GM23248 (cell line): ENCODE results near the gene EVI5L. TPM values are rescaled to one million over a fixed set of nuclear protein-coding genes. Genes with fewer than 3 reads are reported as not detected.
"Not testable (repeated sequence)": the region's sequence is repeated elsewhere in the genome, so short reads cannot be mapped to it uniquely, and the experiment has no call there.

Experiments
- DNase-seq: peaks from one replicate; pipeline ENCODE4 v3.0.0-alpha.2; 2015
- H2AFZ ChIP-seq: fragments of 200-600 bp; sonication (generic); 2 replicates; pipeline ENCODE4 v1.6.1; 2016; ENCODE audit warnings: antibody characterized with exemption
- H3F3A ChIP-seq: fragments of 200-600 bp; sonication (generic); 2 replicates; pipeline ENCODE4 v1.6.1; 2016; ENCODE audit warnings: mild to moderate bottlenecking, antibody characterized with exemption, mixed run types; ENCODE audit not compliant: insufficient read depth
- H3K27ac ChIP-seq: fragments of 200-600 bp; sonication (generic); 2 replicates; pipeline ENCODE4 v1.5.1; 2016; ENCODE audit warnings: mild to moderate bottlenecking
- H3K27me3 ChIP-seq: fragments of 200-600 bp; sonication (generic); replicated peaks from 2 replicates; pipeline ENCODE4 v1.6.1; 2016; ENCODE audit warnings: mild to moderate bottlenecking; ENCODE audit not compliant: insufficient read depth
- H3K36me3 ChIP-seq: fragments of 200-600 bp; sonication (generic); 2 replicates; pipeline ENCODE4 v1.6.1; 2016; ENCODE audit warnings: low read depth, mild to moderate bottlenecking
- H3K4me1 ChIP-seq: fragments of 200-600 bp; sonication (generic); 2 replicates; pipeline ENCODE4 v1.6.1; 2016; ENCODE audit warnings: mild to moderate bottlenecking; ENCODE audit not compliant: insufficient read depth
- H3K4me2 ChIP-seq: fragments of 200-600 bp; sonication (generic); one replicate; pipeline ENCODE4 v1.6.1; 2016; ENCODE audit warnings: mild to moderate bottlenecking; ENCODE audit not compliant: unreplicated experiment
- H3K4me3 ChIP-seq: fragments of 200-600 bp; sonication (generic); 2 replicates; pipeline ENCODE4 v1.5.1; 2016; ENCODE audit warnings: mild to moderate bottlenecking
- H3K79me2 ChIP-seq: fragments of 200-600 bp; sonication (generic); 2 replicates; pipeline ENCODE4 v1.6.1; 2016; ENCODE audit warnings: mild to moderate bottlenecking; ENCODE audit not compliant: insufficient read depth
- H3K9ac ChIP-seq: fragments of 200-600 bp; sonication (generic); 2 replicates; pipeline ENCODE4 v1.6.1; 2016; ENCODE audit warnings: mild to moderate bottlenecking
- H3K9me2 ChIP-seq: fragments of 200-600 bp; sonication (generic); 2 replicates; pipeline ENCODE4 v1.6.1; 2016; ENCODE audit warnings: mixed run types, mild to moderate bottlenecking, moderate library complexity; ENCODE audit not compliant: insufficient read depth
- H3K9me3 ChIP-seq: fragments of 200-600 bp; sonication (generic); one replicate; pipeline ENCODE4 v1.6.1; 2017; ENCODE audit warnings: low read depth
- H4K20me1 ChIP-seq: fragments of 200-600 bp; sonication (generic); 2 replicates; pipeline ENCODE4 v1.6.0; 2016; ENCODE audit not compliant: insufficient read depth
- EZH2 ChIP-seq: fragments of 200-600 bp; sonication (generic); IDR thresholded peaks from 2 replicates; pipeline ENCODE4 v1.6.1; 2018; ENCODE audit warnings: antibody characterized with exemption, mild to moderate bottlenecking; ENCODE audit not compliant: insufficient read depth, poor library complexity, severe bottlenecking
- EZH2phosphoT487 ChIP-seq: fragments of 200-600 bp; sonication (generic); IDR thresholded peaks from 2 replicates; pipeline ENCODE4 v1.6.1; 2018; ENCODE audit warnings: antibody characterized with exemption, moderate library complexity, mild to moderate bottlenecking, low read depth; ENCODE audit not compliant: insufficient read depth
- WGBS, 2 experiments: methylation state at CpG; one replicate each; pipeline ENCODE4 v1.1.6; 2015 to 2017; ENCODE audit warnings: low lambda C conversion rate in 2 of 2, low coverage in 1 of 2; ENCODE audit errors: missing lambda C conversion rate in 2 of 2; 5-methylcytosine and 5-hydroxymethylcytosine counted together
- in situ Hi-C: fragments of 300-500 bp; cut with MboI; formaldehyde crosslinking; loops from 2 replicates; pipeline ENCODE4 v1.15.0; 2020
- polyA plus RNA-seq: library from polyadenylated mRNA; unstranded; fragments of >200 nt; fragmentation: Nextera tagmentation; extraction: Ambion mirVana; gene quantifications from 2 replicates; pipeline ENCODE4 v1.2.1, GENCODE V29; 2016
- total RNA-seq: library from RNA; depleted of rRNA; stranded (reverse); fragments of >200 nt; shearing (Covaris generic); gene quantifications from 2 replicates; pipeline ENCODE4 v1.2.3, GENCODE V29; 2014

Gene EVI5L
- total and polyA plus RNA-seq, 2 experiments from 2014 or later: 6.9 to 24.3 TPM

DNA sequence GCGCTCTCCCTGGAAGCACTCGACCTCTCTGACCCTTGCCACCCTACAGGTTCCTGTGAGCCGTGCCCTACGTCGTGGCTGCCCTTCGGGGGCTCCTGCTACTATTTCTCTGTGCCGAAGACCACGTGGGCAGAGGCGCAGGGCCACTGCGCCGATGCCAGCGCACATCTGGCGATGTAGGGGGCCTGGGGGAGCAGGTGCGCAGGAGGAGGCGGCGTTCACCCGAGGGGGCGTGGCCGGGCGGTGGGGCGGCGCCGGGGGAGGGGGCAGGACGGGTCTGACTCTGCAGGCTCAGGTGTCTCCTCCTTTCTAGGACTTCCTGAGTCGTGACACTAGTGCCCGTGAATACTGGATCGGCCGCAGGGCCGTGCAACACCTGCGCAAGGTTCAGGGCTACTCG lies 40.6 kb upstream of the EVI5L start:
- WGBS, 2 experiments: 5 to 6% methylated on average over 19 to 31 of the region's 31 CpGs
- Histone ChIP-seq H3K79me2 (no peaks in the 10 kb centered on the region), H3K27me3 (peaks cover 25% of the 10 kb centered on the region), H3K9ac (no peak overlapping the region), H3K9me2 (no peaks in the 10 kb centered on the region), H3K9me3 (no peaks in the 10 kb centered on the region), H3K36me3 (no peaks in the 10 kb centered on the region), H2AFZ (no peak overlapping the region), H3K27ac (no peak overlapping the region), H3K4me1 (no peaks in the 10 kb centered on the region), H3F3A (no peaks in the 10 kb centered on the region), H4K20me1 (no peaks in the 10 kb centered on the region), H3K4me2 (no peak overlapping the region), H3K4me3 (no peak overlapping the region)
- no peak for DNase-seq
- in situ Hi-C loops: no loop called here
- no peak for TF ChIP-seq EZH2
- no peak for TF ChIP-seq EZH2phosphoT487

DNA sequence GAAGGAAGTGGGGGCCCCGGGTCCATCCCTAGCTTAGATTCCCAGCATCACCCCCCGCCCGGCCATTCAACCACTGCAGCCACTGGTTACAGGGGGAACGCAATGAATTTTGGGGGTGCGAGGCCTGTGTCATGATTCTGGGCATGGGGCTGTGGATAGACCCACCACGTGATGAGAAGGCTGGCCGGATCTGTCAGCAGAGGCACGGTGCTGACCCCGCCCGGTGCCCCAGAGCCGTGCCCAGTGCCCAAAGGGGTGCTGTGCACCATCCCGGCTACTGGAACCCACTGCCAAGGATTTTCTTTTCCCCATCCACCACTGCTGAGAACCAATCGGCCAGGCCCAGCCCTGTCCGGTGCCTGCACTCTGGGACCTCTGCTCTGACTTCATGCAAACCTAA lies 39.6 kb upstream of the EVI5L start:
- in situ Hi-C loops: loop anchor here (10.0 kb wide), 1 partner anchor 226 kb away; no protein-coding TSS in a partner anchor
- no peaks in the 10 kb centered on the region for H3K9me2 ChIP-seq
- H3K27me3 ChIP-seq: peaks cover 25% of the 10 kb centered on the region
- H2AFZ ChIP-seq: no peak overlapping the region
- H3K36me3 ChIP-seq: no peaks in the 10 kb centered on the region
- no peaks in the 10 kb centered on the region for H3K4me1 ChIP-seq
- no peaks in the 10 kb centered on the region for H3F3A ChIP-seq
- TF ChIP-seq EZH2: no peak
- H3K4me2 ChIP-seq: no peak overlapping the region
- 65 to 70% methylated on average over 13 to 14 of the region's 14 CpGs for WGBS, 2 experiments
- no peak overlapping the region for H3K4me3 ChIP-seq
- H3K27ac ChIP-seq: no peak overlapping the region
- H4K20me1 ChIP-seq: no peaks in the 10 kb centered on the region
- H3K9ac ChIP-seq: no peak overlapping the region
- H3K9me3 ChIP-seq: no peaks in the 10 kb centered on the region
- H3K79me2 ChIP-seq: no peaks in the 10 kb centered on the region
- DNase-seq: no peak

DNA sequence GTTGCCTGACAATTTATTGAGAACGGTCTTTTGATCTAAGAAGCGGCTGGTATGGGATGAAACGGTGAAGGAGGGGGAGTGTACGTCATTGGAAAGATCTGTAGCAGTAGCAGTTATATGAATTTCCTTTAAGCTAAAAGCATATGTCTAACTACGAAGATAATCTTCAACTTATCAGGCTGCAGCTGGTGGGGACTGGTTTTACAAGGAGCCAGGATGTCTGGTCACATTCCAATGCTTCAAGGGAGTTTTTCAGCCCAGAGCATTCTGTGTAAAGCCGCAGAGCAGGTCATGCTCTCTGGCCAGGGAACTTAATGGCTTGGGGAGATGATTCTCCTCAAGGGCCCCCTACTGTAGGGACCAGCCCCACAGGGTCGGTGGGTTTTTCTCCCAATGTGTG lies 37.7 kb upstream of the EVI5L start:
- no peak overlapping the region for H3K4me2 ChIP-seq
- H3K27ac ChIP-seq: no peak overlapping the region
- no peak overlapping the region for H3K4me3 ChIP-seq
- peaks cover 25% of the 10 kb centered on the region for H3K27me3 ChIP-seq
- H2AFZ ChIP-seq: no peak overlapping the region
- H3K79me2 ChIP-seq: no peaks in the 10 kb centered on the region
- no peak for TF ChIP-seq EZH2
- H3K36me3 ChIP-seq: no peaks in the 10 kb centered on the region
- DNase-seq: no peak
- in situ Hi-C loops: loop anchor here (10.0 kb wide), 1 partner anchor 227 kb away; no protein-coding TSS in a partner anchor
- no peaks in the 10 kb centered on the region for H3K9me2 ChIP-seq
- no peak overlapping the region for H3K9ac ChIP-seq
- no peaks in the 10 kb centered on the region for H3K9me3 ChIP-seq
- no peaks in the 10 kb centered on the region for H3F3A ChIP-seq
- WGBS, 2 experiments: 18 to 24% methylated on average over 7 of the region's 7 CpGs
- no peaks in the 10 kb centered on the region for H3K4me1 ChIP-seq
- no peaks in the 10 kb centered on the region for H4K20me1 ChIP-seq

- not testable (repeated sequence) for H3K4me3 ChIP-seq, H3K9ac ChIP-seq, H3K9me3 ChIP-seq, H3K79me2 ChIP-seq, H3K27ac ChIP-seq, H4K20me1 ChIP-seq, H2AFZ ChIP-seq, DNase-seq, H3K36me3 ChIP-seq, H3K9me2 ChIP-seq, H3K4me2 ChIP-seq, H3F3A ChIP-seq, H3K4me1 ChIP-seq
- in situ Hi-C loops: loop anchor here (10.0 kb wide), 1 partner anchor 228 kb away; no protein-coding TSS in a partner anchor
- H3K27me3 ChIP-seq: peaks cover 25% of the 10 kb centered on the region
- 37 to 50% methylated on average over 7 of the region's 7 CpGs for WGBS, 2 experiments
Observed at GRCh38 chr19:7792701-7793100, 37.3 kb upstream of the EVI5L start.

DNA sequence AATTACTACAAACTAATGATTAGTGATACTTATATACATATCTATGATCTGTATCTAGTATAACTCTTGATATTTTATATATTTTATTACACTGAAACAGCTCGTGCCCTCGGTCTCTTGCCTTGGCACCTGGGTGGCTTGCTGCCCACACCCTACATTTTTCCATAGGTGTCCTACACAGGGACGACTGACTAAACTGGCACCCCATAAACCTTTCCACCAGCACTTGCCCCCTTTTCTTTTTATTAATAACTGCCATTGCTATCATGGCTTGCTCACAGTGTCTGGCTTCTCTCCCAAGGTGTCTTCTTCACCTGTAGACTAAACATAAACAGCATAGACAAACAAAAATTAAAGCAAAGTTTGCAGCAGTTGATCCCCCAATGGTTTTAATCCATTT lies 36.5 kb upstream of the EVI5L start:
- no peaks in the 10 kb centered on the region for H4K20me1 ChIP-seq
- DNase-seq: no peak
- H2AFZ ChIP-seq: no peak overlapping the region
- in situ Hi-C loops: loop anchor here (10.0 kb wide), 1 partner anchor 229 kb away; no protein-coding TSS in a partner anchor
- H3K9me2 ChIP-seq: no peaks in the 10 kb centered on the region
- no peaks in the 10 kb centered on the region for H3K79me2 ChIP-seq
- no peak overlapping the region for H3K4me2 ChIP-seq
- H3F3A ChIP-seq: no peaks in the 10 kb centered on the region
- TF ChIP-seq EZH2phosphoT487: no peak
- no peak for TF ChIP-seq EZH2
- peaks cover 28% of the 10 kb centered on the region for H3K27me3 ChIP-seq
- no peaks in the 10 kb centered on the region for H3K36me3 ChIP-seq
- no peaks in the 10 kb centered on the region for H3K4me1 ChIP-seq
- H3K9me3 ChIP-seq: no peaks in the 10 kb centered on the region
- WGBS, 2 experiments: 48 to 51% methylated on average over 3 of the region's 3 CpGs
- no peak overlapping the region for H3K9ac ChIP-seq
- H3K4me3 ChIP-seq: no peak overlapping the region
- H3K27ac ChIP-seq: no peak overlapping the region
